OCI-LY1 (cell line): ENCODE results near the gene KRT5.

Source experiments
- H2AFZ ChIP-seq: fragments of 200-600 bp; sonication (generic), shearing (Covaris generic); 2 replicates; pipeline ENCODE4 v1.6.0; 2014; ENCODE audit warnings: antibody characterized with exemption, mild to moderate bottlenecking, low read length
- H3F3A ChIP-seq: fragments of 200-600 bp; sonication (generic), shearing (Covaris generic); 2 replicates; pipeline ENCODE4 v1.6.0; 2014; ENCODE audit warnings: mild to moderate bottlenecking, antibody characterized with exemption, low read length, moderate library complexity; ENCODE audit not compliant: insufficient read depth
- H3K27ac ChIP-seq: fragments of 200-600 bp; sonication (generic); 2 replicates; pipeline ENCODE4 v1.5.1; 2014; ENCODE audit warnings: low read length, mixed run types, mild to moderate bottlenecking, low read depth; ENCODE audit not compliant: poor library complexity, severe bottlenecking
- H3K27me3 ChIP-seq: fragments of 200-600 bp; sonication (generic); 2 replicates; pipeline ENCODE4 v1.6.0; 2014; ENCODE audit warnings: antibody characterized with exemption, mild to moderate bottlenecking, low read length, moderate library complexity; ENCODE audit not compliant: insufficient read depth
- H3K36me3 ChIP-seq: fragments of 200-600 bp; sonication (generic); 2 replicates; pipeline ENCODE4 v1.6.1; 2014; ENCODE audit warnings: mild to moderate bottlenecking, antibody characterized with exemption, low read length, moderate library complexity, mixed read lengths; ENCODE audit not compliant: insufficient read depth
- H3K4me1 ChIP-seq: fragments of 200-600 bp; sonication (generic); 2 replicates; pipeline ENCODE4 v1.5.1; 2014; ENCODE audit warnings: mild to moderate bottlenecking, low read length, moderate library complexity; ENCODE audit not compliant: insufficient read depth, severe bottlenecking
- H3K4me2 ChIP-seq: fragments of 200-600 bp; sonication (generic), shearing (Covaris generic); 2 replicates; pipeline ENCODE4 v1.6.1; 2014; ENCODE audit warnings: low read length
- H3K4me3 ChIP-seq: fragments of 200-600 bp; sonication (generic); 2 replicates; pipeline ENCODE4 v1.5.1; 2014; ENCODE audit warnings: low read length, low read depth, mild to moderate bottlenecking, mixed read lengths; ENCODE audit not compliant: poor library complexity, severe bottlenecking
- H3K79me2 ChIP-seq: fragments of 200-600 bp; shearing (Covaris generic); 2 replicates; pipeline ENCODE4 v1.6.1; 2016; ENCODE audit warnings: mixed run types, low read length, mixed read lengths; ENCODE audit not compliant: insufficient read depth
- H3K9ac ChIP-seq: fragments of 200-600 bp; sonication (generic), shearing (Covaris generic); 2 replicates; pipeline ENCODE4 v1.6.1; 2014; ENCODE audit warnings: mild to moderate bottlenecking, low read length, mixed read lengths
- H3K9me2 ChIP-seq: fragments of 200-600 bp; sonication (generic), shearing (Covaris generic); 2 replicates; pipeline ENCODE4 v1.6.1; 2014; ENCODE audit warnings: low read depth, mild to moderate bottlenecking, low read length, mixed read lengths
- H3K9me3 ChIP-seq: fragments of 200-600 bp; shearing (Covaris generic); 2 replicates; pipeline ENCODE4 v1.6.1; 2014; ENCODE audit warnings: low read length, mixed read lengths
- H4K20me1 ChIP-seq: fragments of 200-600 bp; sonication (generic), shearing (Covaris generic); 2 replicates; pipeline ENCODE4 v1.6.0; 2016; ENCODE audit warnings: mild to moderate bottlenecking, low read length; ENCODE audit not compliant: insufficient read depth
- EZH2 ChIP-seq: fragments of 200-600 bp; sonication (generic), shearing (Covaris generic); IDR thresholded peaks from 2 replicates; pipeline ENCODE4 v1.8.0; 2017; ENCODE audit warnings: borderline replicate concordance, mixed run types, mild to moderate bottlenecking, antibody characterized with exemption, low read length, moderate library complexity, mixed read lengths
- TF ChIP-seq, protein P1 (sequence below): fragments of 200-600 bp; sonication (generic), shearing (Covaris generic); IDR thresholded peaks from 2 replicates; pipeline ENCODE4 v1.5.1; 2017; ENCODE audit warnings: mild to moderate bottlenecking, antibody characterized with exemption, low read length, moderate library complexity, mixed read lengths

Gene KRT5

DNA sequence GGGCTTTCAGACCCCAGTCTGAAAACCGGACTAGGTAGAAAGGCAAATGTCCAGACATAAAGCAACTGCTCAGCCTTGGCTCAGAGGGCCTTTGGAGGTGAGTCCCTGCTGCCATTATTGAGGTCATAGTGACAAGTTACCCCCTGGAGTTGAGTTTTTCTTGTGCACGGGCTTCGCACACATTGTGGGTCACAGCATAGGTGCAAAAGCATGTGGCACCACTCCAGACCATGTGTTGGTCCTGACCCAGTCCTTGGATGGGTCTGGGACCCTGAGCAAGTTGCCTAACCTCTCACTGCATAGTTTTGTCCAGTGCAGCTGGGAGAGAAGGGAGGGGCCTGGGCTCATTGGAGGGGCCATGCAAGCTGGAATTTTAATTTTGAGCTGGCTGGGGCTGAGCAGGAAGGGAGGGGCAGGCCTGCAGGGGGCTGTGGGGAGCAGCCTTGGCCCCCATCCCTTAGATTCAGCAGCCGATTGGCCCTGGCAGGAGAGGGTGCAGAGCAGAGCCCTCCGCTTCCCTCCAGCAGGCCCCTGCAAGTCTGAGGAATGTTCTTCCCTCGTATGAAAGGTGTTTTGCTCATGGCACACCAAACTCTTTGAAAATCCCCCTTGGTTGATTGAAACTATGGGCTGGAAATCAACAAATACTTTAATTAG lies 4.2 kb upstream of the KRT5 start:
- no peaks in the 10 kb centered on the region for H4K20me1 ChIP-seq
- H3K4me2 ChIP-seq: no peak overlapping the region
- no peaks in the 10 kb centered on the region for H3K9me2 ChIP-seq
- H3K27ac ChIP-seq: no peak overlapping the region
- no peaks in the 10 kb centered on the region for H3F3A ChIP-seq
- no peaks in the 10 kb centered on the region for H3K36me3 ChIP-seq
- no peak for TF ChIP-seq EZH2
- TF ChIP-seq, protein P1, sequence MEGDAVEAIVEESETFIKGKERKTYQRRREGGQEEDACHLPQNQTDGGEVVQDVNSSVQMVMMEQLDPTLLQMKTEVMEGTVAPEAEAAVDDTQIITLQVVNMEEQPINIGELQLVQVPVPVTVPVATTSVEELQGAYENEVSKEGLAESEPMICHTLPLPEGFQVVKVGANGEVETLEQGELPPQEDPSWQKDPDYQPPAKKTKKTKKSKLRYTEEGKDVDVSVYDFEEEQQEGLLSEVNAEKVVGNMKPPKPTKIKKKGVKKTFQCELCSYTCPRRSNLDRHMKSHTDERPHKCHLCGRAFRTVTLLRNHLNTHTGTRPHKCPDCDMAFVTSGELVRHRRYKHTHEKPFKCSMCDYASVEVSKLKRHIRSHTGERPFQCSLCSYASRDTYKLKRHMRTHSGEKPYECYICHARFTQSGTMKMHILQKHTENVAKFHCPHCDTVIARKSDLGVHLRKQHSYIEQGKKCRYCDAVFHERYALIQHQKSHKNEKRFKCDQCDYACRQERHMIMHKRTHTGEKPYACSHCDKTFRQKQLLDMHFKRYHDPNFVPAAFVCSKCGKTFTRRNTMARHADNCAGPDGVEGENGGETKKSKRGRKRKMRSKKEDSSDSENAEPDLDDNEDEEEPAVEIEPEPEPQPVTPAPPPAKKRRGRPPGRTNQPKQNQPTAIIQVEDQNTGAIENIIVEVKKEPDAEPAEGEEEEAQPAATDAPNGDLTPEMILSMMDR: no peak
- no peaks in the 10 kb centered on the region for H3K4me1 ChIP-seq
- H2AFZ ChIP-seq: no peak overlapping the region
- no peaks in the 10 kb centered on the region for H3K9me3 ChIP-seq
- H3K4me3 ChIP-seq: no peak overlapping the region
- no peak overlapping the region for H3K9ac ChIP-seq
- H3K79me2 ChIP-seq: no peaks in the 10 kb centered on the region
- 0 out of 2 replicates have a peak, but pooled peaks cover 5% of the 10 kb centered on the region for H3K27me3 ChIP-seq

DNA sequence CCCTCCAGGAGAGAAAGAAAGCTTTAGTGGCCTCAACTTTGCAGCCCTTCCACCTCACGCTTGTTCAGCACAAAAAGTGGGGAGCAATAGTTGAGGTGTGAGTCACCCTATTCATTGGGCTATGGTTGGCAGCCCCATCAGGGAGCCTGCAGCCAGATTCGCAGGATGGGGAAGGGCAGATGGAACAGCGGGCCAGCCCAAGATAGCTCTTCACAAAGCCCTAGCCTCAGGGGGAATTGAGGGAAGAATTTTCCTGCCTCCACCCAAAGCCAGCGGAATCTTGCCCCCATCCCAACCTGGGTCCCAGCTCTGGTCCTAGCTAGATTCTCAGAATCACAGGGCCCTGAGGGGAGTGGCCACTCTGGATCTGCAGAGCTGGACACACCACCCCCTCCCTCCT lies 3.6 kb upstream of the KRT5 start:
- no peak overlapping the region for H3K27ac ChIP-seq
- H3K4me2 ChIP-seq: no peak overlapping the region
- H3K79me2 ChIP-seq: no peaks in the 10 kb centered on the region
- H2AFZ ChIP-seq: no peak overlapping the region
- H3K27me3 ChIP-seq: 0 out of 2 replicates have a peak, but pooled peaks cover 5% of the 10 kb centered on the region
- no peaks in the 10 kb centered on the region for H3F3A ChIP-seq
- TF ChIP-seq, protein P1: no peak
- TF ChIP-seq EZH2: no peak
- H3K9me2 ChIP-seq: no peaks in the 10 kb centered on the region
- H3K4me1 ChIP-seq: no peaks in the 10 kb centered on the region
- H3K4me3 ChIP-seq: no peak overlapping the region
- H3K9me3 ChIP-seq: no peaks in the 10 kb centered on the region
- H4K20me1 ChIP-seq: no peaks in the 10 kb centered on the region
- H3K36me3 ChIP-seq: no peaks in the 10 kb centered on the region
- H3K9ac ChIP-seq: no peak overlapping the region

DNA sequence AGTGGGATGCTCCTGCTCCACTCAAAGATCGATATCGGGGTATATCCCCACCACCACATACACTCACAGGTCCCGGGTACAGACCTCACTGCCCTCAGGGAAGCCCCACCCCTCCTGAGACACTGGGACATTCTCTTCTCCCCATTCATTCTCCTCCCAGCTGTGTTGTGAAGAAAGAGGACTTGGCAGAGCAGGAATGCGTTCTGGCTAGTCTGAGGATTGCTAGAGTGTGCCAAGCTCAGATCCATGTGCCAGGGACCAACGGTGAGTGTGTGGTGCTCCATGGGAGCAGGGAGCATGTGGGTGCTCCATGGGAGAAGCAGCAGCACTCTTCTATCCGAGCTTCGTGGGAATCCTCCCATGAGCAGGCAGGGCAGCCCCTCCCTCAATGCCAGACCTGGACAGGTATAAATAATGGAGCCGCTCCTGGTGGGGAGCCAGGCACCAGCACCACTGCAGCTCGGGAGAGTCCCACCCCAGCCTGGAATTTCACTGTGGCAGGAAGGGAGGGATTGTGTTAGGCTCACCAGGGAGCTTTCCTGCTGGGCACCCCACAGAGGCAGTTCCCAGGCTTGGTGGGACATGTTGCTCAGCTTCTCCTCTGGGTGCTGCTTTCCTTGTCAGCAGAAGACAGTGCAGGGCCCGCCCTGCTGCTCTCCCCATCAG lies 2.3 kb upstream of the KRT5 start:
- Histone ChIP-seq H3K27me3 (0 out of 2 replicates have a peak, but pooled peaks cover 5% of the 10 kb centered on the region), H3K9me2 (no peaks in the 10 kb centered on the region), H3K27ac (no peak overlapping the region), H3K9me3 (no peaks in the 10 kb centered on the region), H3K36me3 (no peaks in the 10 kb centered on the region), H3F3A (no peaks in the 10 kb centered on the region), H3K79me2 (no peaks in the 10 kb centered on the region), H2AFZ (no peak overlapping the region), H3K9ac (no peak overlapping the region), H3K4me3 (no peak overlapping the region), H3K4me2 (no peak overlapping the region), H3K4me1 (no peaks in the 10 kb centered on the region), H4K20me1 (no peaks in the 10 kb centered on the region)
- TF ChIP-seq, protein P1: no peak
- TF ChIP-seq EZH2: no peak
